Nephron progenitor cell (in vitro differentiated cells): ENCODE results near the gene SLC26A2.

Experiments
- DNase-seq: peaks from one replicate; pipeline ENCODE4 v3.0.0; 2021
- H3K27ac Mint-ChIP-seq: 2 replicates; pipeline ENCODE4 v1.8.0; 2021; ENCODE audit warnings: mild to moderate bottlenecking, moderate library complexity, mixed read lengths
- H3K27me3 Mint-ChIP-seq: 2 replicates; pipeline ENCODE4 v1.8.0; 2021; ENCODE audit warnings: mild to moderate bottlenecking, low read depth, mixed read lengths; ENCODE audit not compliant: poor library complexity
- H3K36me3 Mint-ChIP-seq: 2 replicates; pipeline ENCODE4 v1.8.0; 2021; ENCODE audit warnings: low read depth, mixed read lengths
- H3K4me1 Mint-ChIP-seq: 2 replicates; pipeline ENCODE4 v1.8.0; 2021; ENCODE audit warnings: mixed read lengths
- H3K4me3 Mint-ChIP-seq: 2 replicates; pipeline ENCODE4 v1.8.0; 2021; ENCODE audit warnings: mild to moderate bottlenecking, moderate library complexity, mixed read lengths
- H3K9me3 Mint-ChIP-seq: 2 replicates; pipeline ENCODE4 v1.8.0; 2021; ENCODE audit warnings: mild to moderate bottlenecking, moderate library complexity, mixed read lengths
- CTCF ChIP-seq: fragments of 200-600 bp; sonication (generic); IDR thresholded peaks from 2 replicates; pipeline ENCODE4 v1.5.0; 2021; ENCODE audit warnings: antibody characterized with exemption

SLC26A2 gene

GRCh38 chr5:149916334-149917072 is 44.1 kb upstream of the SLC26A2 start:
- peaks cover 7% of the 10 kb centered on the region for H3K27me3 Mint-ChIP-seq
- no peak overlapping the region for H3K27ac Mint-ChIP-seq
- no peak for TF ChIP-seq CTCF
- H3K4me3 Mint-ChIP-seq: no peak overlapping the region
- H3K4me1 Mint-ChIP-seq: peaks cover 29% of the 10 kb centered on the region
- DNase-seq: no peak
- no peaks in the 10 kb centered on the region for H3K36me3 Mint-ChIP-seq
- H3K9me3 Mint-ChIP-seq: no peaks in the 10 kb centered on the region

GRCh38 chr5:149917073-149917676 is 43.4 kb upstream of the SLC26A2 start:
- DNase-seq: no peak
- no peaks in the 10 kb centered on the region for H3K36me3 Mint-ChIP-seq
- no peak overlapping the region for H3K4me3 Mint-ChIP-seq
- no peak overlapping the region for H3K27ac Mint-ChIP-seq
- H3K27me3 Mint-ChIP-seq: peaks cover 7% of the 10 kb centered on the region
- TF ChIP-seq CTCF: no peak
- peaks cover 29% of the 10 kb centered on the region for H3K4me1 Mint-ChIP-seq
- H3K9me3 Mint-ChIP-seq: no peaks in the 10 kb centered on the region

- Mint-ChIP-seq H3K4me3 (no peak overlapping the region), H3K36me3 (no peaks in the 10 kb centered on the region), H3K4me1 (peaks cover 2% of the 10 kb centered on the region), H3K27me3 (peaks cover 7% of the 10 kb centered on the region), H3K27ac (no peak overlapping the region), H3K9me3 (no peaks in the 10 kb centered on the region)
- DNase-seq: no peak
- TF ChIP-seq CTCF: no peak
These were observed 39.0 kb upstream of the SLC26A2 start for GRCh38 chr5:149921597-149921996.

GRCh38 chr5:149922950-149923349 is 37.6 kb upstream of the SLC26A2 start:
- Mint-ChIP-seq H3K9me3 (no peaks in the 10 kb centered on the region), H3K4me3 (no peak overlapping the region), H3K4me1 (no peaks in the 10 kb centered on the region), H3K27me3 (peaks cover 3% of the 10 kb centered on the region), H3K36me3 (no peaks in the 10 kb centered on the region), H3K27ac (no peak overlapping the region)
- no peak for DNase-seq
- TF ChIP-seq CTCF: no peak

- Mint-ChIP-seq H3K36me3 (no peaks in the 10 kb centered on the region), H3K4me3 (no peak overlapping the region), H3K27me3 (peaks cover 7% of the 10 kb centered on the region), H3K4me1 (no peaks in the 10 kb centered on the region), H3K9me3 (no peaks in the 10 kb centered on the region), H3K27ac (no peak overlapping the region)
- no peak for TF ChIP-seq CTCF
- DNase-seq: no peak
These were observed 36.1 kb upstream of the SLC26A2 start for GRCh38 chr5:149924486-149924885.
